PC-3 (cell line): ENCODE results near the gene PI3. TPM values are rescaled to one million over a fixed set of nuclear protein-coding genes. Genes with fewer than 3 reads are reported as not detected.

Source experiments
- ATAC-seq: fragments of 200-7000 bp; cut with Tn5 transposase; 2 replicates; pipeline ENCODE4 v1.9.1; 2020; ENCODE audit warnings: mild to moderate bottlenecking, moderate library complexity
- BruUV-seq: library from RNA; stranded (reverse); fragments of 400-500 nt; replicated peaks from 2 replicates; lab custom pipeline; 2021; lab: Mats Ljungman, UMichigan
- CTCF ChIA-PET: fragments of 300-600 bp; sonication (Branson Sonifier 250); formaldehyde crosslinking; loops from one replicate; lab custom pipeline; 2022; ENCODE audit warnings: antibody characterized with exemption; lab: Charles Lee
- POLR2A ChIA-PET: fragments of 300-600 bp; sonication (Branson Sonifier 250); formaldehyde crosslinking; loops from one replicate; lab custom pipeline; 2022; ENCODE audit warnings: antibody characterized with exemption; ENCODE audit not compliant: unreplicated experiment; lab: Charles Lee
- DNase-seq: peaks from one replicate; pipeline ENCODE4 v3.0.0-alpha.2; 2015
- H2AFZ ChIP-seq: fragments of 300-600 bp; sonication (generic); 2 replicates; pipeline ENCODE4 v1.6.0; 2016; ENCODE audit warnings: antibody characterized with exemption, low read length
- H3F3A ChIP-seq: fragments of 300-600 bp; sonication (generic); one replicate; pipeline ENCODE4 v1.6.0; 2017; ENCODE audit warnings: antibody characterized with exemption, low read length, control low read depth, mild to moderate bottlenecking; ENCODE audit not compliant: unreplicated experiment
- H3K27ac ChIP-seq: fragments of 300-600 bp; sonication (generic); 2 replicates; pipeline ENCODE4 v1.5.1; 2016; ENCODE audit warnings: mild to moderate bottlenecking, low read length
- H3K27me3 ChIP-seq: fragments of 300-600 bp; sonication (generic); 2 replicates; pipeline ENCODE4 v1.6.1; 2016; ENCODE audit warnings: low read length, mixed read lengths
- H3K36me3 ChIP-seq: fragments of 300-600 bp; sonication (generic); 2 replicates; pipeline ENCODE4 v1.6.1; 2016; ENCODE audit warnings: low read depth, mixed run types, low read length, mixed read lengths
- H3K4me1 ChIP-seq: fragments of 300-600 bp; sonication (generic); 2 replicates; pipeline ENCODE4 v1.5.1; 2016; ENCODE audit warnings: low read length; ENCODE audit not compliant: insufficient read depth
- H3K4me2 ChIP-seq: fragments of 300-600 bp; sonication (generic); 2 replicates; pipeline ENCODE4 v1.6.0; 2016; ENCODE audit warnings: low read length
- H3K4me3 ChIP-seq: fragments of 300-600 bp; sonication (generic); 2 replicates; pipeline ENCODE4 v1.5.1; 2016; ENCODE audit warnings: mild to moderate bottlenecking, low read length, mixed read lengths
- H3K79me2 ChIP-seq: fragments of 300-600 bp; sonication (generic); 2 replicates; pipeline ENCODE4 v1.6.1; 2017; ENCODE audit warnings: low read length, mixed read lengths
- H3K9ac ChIP-seq: fragments of 300-600 bp; sonication (generic); 2 replicates; pipeline ENCODE4 v1.6.0; 2016; ENCODE audit warnings: mild to moderate bottlenecking, low read length
- H3K9me2 ChIP-seq: fragments of 300-600 bp; sonication (generic); replicated peaks from 2 replicates; pipeline ENCODE4 v1.6.1; 2016; ENCODE audit warnings: mixed run types, low read length, mixed read lengths
- H3K9me3 ChIP-seq: fragments of 300-600 bp; sonication (generic); 2 replicates; pipeline ENCODE4 v1.6.1; 2016; ENCODE audit warnings: low read length, mixed read lengths
- H4K20me1 ChIP-seq: fragments of 300-600 bp; sonication (generic); 2 replicates; pipeline ENCODE4 v1.6.1; 2016; ENCODE audit warnings: low read length, mixed read lengths
- CTCF ChIP-seq: fragments of 300-600 bp; sonication (generic); conservative IDR thresholded peaks from 2 replicates; pipeline ENCODE4 v1.5.1; 2017; ENCODE audit warnings: antibody characterized with exemption, low read depth, mild to moderate bottlenecking, low read length
- EZH2 ChIP-seq: fragments of 300-600 bp; sonication (generic); IDR thresholded peaks from one replicate; pipeline ENCODE4 v1.6.1; 2017; ENCODE audit warnings: antibody characterized with exemption, mild to moderate bottlenecking, low read length; ENCODE audit not compliant: unreplicated experiment
- EZH2phosphoT487 ChIP-seq: fragments of 300-600 bp; sonication (generic); IDR thresholded peaks from 2 replicates; pipeline ENCODE4 v1.6.1; 2018; ENCODE audit warnings: mild to moderate bottlenecking, antibody characterized with exemption, low read length, borderline replicate concordance
- intact Hi-C: fragments of 100-400 bp; cut with micrococcal nuclease; formaldehyde crosslinking; loops from 2 replicates; pipeline ENCODE4 v1.9.0; 2023
- total RNA-seq: library from RNA; depleted of rRNA; stranded (reverse); fragments of >200 nt; gene quantifications from 2 replicates; pipeline ENCODE4 v1.2.3, GENCODE V29; 2014

Gene PI3
- total RNA-seq, 1 experiment from 2014 or later = 188 TPM

- ChIA-PET POLR2A (no interaction called here), CTCF (no interaction called here)
- Histone ChIP-seq H3K4me1 (peaks cover 5% of the 10 kb centered on the region), H3K9me2 (no peaks in the 10 kb centered on the region), H3K36me3 (no peaks in the 10 kb centered on the region), H3K9me3 (no peaks in the 10 kb centered on the region), H3K9ac (no peak overlapping the region), H2AFZ (no peak overlapping the region), H3K79me2 (no peaks in the 10 kb centered on the region), H3K27ac (no peak overlapping the region), H3K27me3 (no peaks in the 10 kb centered on the region), H3K4me2 (no peak overlapping the region), H3F3A (no peaks in the 10 kb centered on the region), H3K4me3 (no peak overlapping the region), H4K20me1 (no peaks in the 10 kb centered on the region)
- BruUV-seq = no TSS peak
- ATAC-seq (no peak), DNase-seq (no peak)
- no peak for TF ChIP-seq EZH2
- TF ChIP-seq CTCF = no peak
- no peak for TF ChIP-seq EZH2phosphoT487
- intact Hi-C loops = loop anchor here (5.0 kb wide), 1 partner anchor 102 kb away; no protein-coding TSS in a partner anchor
Observed at GRCh38 chr20:45189861-45190260, 15.2 kb downstream of the PI3 start.

- ATAC-seq (no peak), DNase-seq (no peak)
- TF ChIP-seq EZH2phosphoT487 (no peak), EZH2 (no peak), CTCF (no peak)
- CTCF ChIA-PET = no interaction called here
- Histone ChIP-seq H3K4me3 (no peak overlapping the region), H4K20me1 (no peaks in the 10 kb centered on the region), H3K79me2 (no peaks in the 10 kb centered on the region), H3K9me2 (no peaks in the 10 kb centered on the region), H3K4me2 (no peak overlapping the region), H3K9ac (no peak overlapping the region), H3K4me1 (peaks cover under 1% of the 10 kb centered on the region), H3F3A (no peaks in the 10 kb centered on the region), H3K27me3 (no peaks in the 10 kb centered on the region), H3K9me3 (no peaks in the 10 kb centered on the region), H3K27ac (no peak overlapping the region), H3K36me3 (no peaks in the 10 kb centered on the region), H2AFZ (no peak overlapping the region)
- intact Hi-C loops = no loop called here
- BruUV-seq = no TSS peak
- POLR2A ChIA-PET = no interaction called here
Observed at GRCh38 chr20:45191926-45192325, 17.2 kb downstream of the PI3 start.

GRCh38 chr20:45193331-45193730, 18.6 kb downstream of the PI3 start:
- no peak overlapping the region for H2AFZ ChIP-seq
- H3K4me2 ChIP-seq = no peak overlapping the region
- TF ChIP-seq EZH2phosphoT487 (no peak), CTCF (no peak), EZH2 (no peak)
- H3K36me3 ChIP-seq = no peaks in the 10 kb centered on the region
- H3K4me3 ChIP-seq = no peak overlapping the region
- H3F3A ChIP-seq = no peaks in the 10 kb centered on the region
- no peak overlapping the region for H3K9ac ChIP-seq
- ChIA-PET CTCF (no interaction called here), POLR2A (no interaction called here)
- no peak overlapping the region for H3K27ac ChIP-seq
- BruUV-seq = no TSS peak
- H3K4me1 ChIP-seq = no peaks in the 10 kb centered on the region
- no peaks in the 10 kb centered on the region for H3K27me3 ChIP-seq
- no peaks in the 10 kb centered on the region for H4K20me1 ChIP-seq
- ATAC-seq (no peak), DNase-seq (no peak)
- H3K9me2 ChIP-seq = no peaks in the 10 kb centered on the region
- no peaks in the 10 kb centered on the region for H3K79me2 ChIP-seq
- intact Hi-C loops = no loop called here
- H3K9me3 ChIP-seq = no peaks in the 10 kb centered on the region
